GM18498 (cell line): ENCODE results near the gene OLFML3.

Experiments
- ATAC-seq: cut with Tn5 transposase; IDR thresholded peaks from one replicate; pipeline ENCODE4 v1.9.1; 2021; ENCODE audit warnings: mild to moderate bottlenecking, moderate library complexity; ENCODE audit not compliant: unreplicated experiment

OLFML3 gene

DNA sequence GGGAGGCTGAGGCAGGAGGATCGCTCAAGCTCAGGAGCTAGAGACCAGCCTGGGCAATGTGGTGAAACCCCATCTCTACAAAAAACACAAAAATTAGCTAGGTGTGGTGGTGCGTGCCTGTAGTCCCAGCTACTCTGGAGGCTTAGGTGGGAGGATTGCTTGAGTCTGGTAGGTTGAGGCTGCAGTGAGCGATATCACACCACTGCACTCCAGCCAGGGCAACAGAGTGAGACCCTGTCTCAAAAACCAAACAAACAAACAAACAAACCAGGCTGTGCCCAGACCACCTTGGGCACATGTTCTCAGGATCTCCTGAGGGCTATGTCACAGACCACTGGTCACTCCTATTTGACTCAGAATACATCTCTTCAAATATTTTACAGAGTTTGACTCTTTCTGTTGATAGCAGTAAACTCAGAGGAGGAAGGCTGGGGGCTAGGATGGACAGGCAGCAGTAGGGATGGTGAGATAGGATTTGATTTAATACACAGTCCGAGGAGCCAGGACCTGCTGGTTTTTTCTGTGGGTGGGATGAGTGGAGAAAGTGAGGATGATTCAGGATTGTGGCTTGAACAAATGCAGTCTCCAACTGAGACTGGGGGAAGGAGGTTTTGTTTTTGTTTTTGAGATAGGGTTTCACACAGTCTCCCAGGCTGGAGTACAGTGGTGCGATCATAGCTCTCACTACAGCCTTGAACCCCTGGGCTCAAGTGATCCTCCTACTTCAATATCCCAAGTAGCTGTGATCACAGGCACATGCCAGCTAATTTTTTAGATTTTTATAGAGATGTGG lies 46.5 kb downstream of the OLFML3 start:
- ATAC-seq, result no peak

- ATAC-seq, result no peak
Measured at GRCh38 chr1:114026797-114027196, 47.5 kb downstream of the OLFML3 start.
